Adrenal gland (tissue), 12 donors: ENCODE measurements around the gene PCDH9. TPM values are rescaled to one million over a fixed set of nuclear protein-coding genes. Genes with fewer than 3 reads are reported as not detected.

Experiments used
- DNase-seq, 7 donors: peaks; one replicate each; pipeline ENCODE4 v3.0.0-alpha.2; 2019 to 2020
- H3K27ac ChIP-seq, 5 donors: fragments of 200-600 bp; sonication (generic) in 4 of 5; 1 replicate in 3 of 5; 2 replicates in 2 of 5; pipeline versions ENCODE4 v1.5.1 to v1.8.0; 2016 to 2020; ENCODE audit warnings: mild to moderate bottlenecking in 1 of 5
- H3K27me3 ChIP-seq: fragments of 200-600 bp; 2 replicates; pipeline ENCODE4 v1.8.0; 2021
- H3K36me3 ChIP-seq, 2 donors: fragments of 200-600 bp; replicated peaks in 1 of 2; 1 replicate in 1 of 2; 2 replicates in 1 of 2; pipeline versions ENCODE4 v1.5.1 to v1.8.0; 2018 to 2022
- H3K4me1 ChIP-seq, 2 donors: fragments of 200-600 bp; replicated peaks in 1 of 2; 1 replicate in 1 of 2; 2 replicates in 1 of 2; pipeline versions ENCODE4 v1.5.1 to v1.8.0; 2018 to 2021
- H3K4me3 ChIP-seq, 4 donors: fragments of 200-600 bp; sonication (generic) in 3 of 4; one replicate each; pipeline ENCODE4 v1.5.1; 2016 to 2018
- H3K9me3 ChIP-seq, 3 donors: fragments of 200-600 bp; sonication (generic) in 1 of 3; replicated peaks in 1 of 3; 1 replicate in 2 of 3; 2 replicates in 1 of 3; pipeline versions ENCODE4 v1.5.1 to v1.8.0; 2016 to 2021
- CTCF ChIP-seq, 6 experiments: fragments of 450-650 bp in 4 of 6; fragments of 200-600 bp in 2 of 6; sonication (generic) in 1 of 6; IDR thresholded peaks; 1 replicate in 5 of 6; 2 replicates in 1 of 6; pipeline versions ENCODE4 v1.5.1 to v1.8.0; 2016 to 2021; ENCODE audit warnings: antibody characterized with exemption in 6 of 6, mild to moderate bottlenecking in 2 of 6, moderate library complexity in 1 of 6
- POLR2A ChIP-seq, 2 donors: fragments of 450-650 bp; IDR thresholded peaks; one replicate each; pipeline ENCODE4 v1.6.1; 2017; ENCODE audit warnings: antibody characterized with exemption in 2 of 2, mild to moderate bottlenecking in 2 of 2, moderate library complexity in 1 of 2
- WGBS, 4 donors: extraction: QIAGEN DNeasy Blood & Tissue Kit in 2 of 4; methylation state at CpG; one replicate each; pipeline versions ENCODE4 v1.1.5 to v1.1.7; 2013 to 2017; 5-methylcytosine and 5-hydroxymethylcytosine counted together
- intact Hi-C, 2 donors: fragments of 100-400 bp; cut with DNase I; formaldehyde crosslinking; loops; one replicate each; pipeline versions ENCODE4 v1.14.1 to v1.15.0; 2022 to 2023
- polyA plus RNA-seq, 3 donors: library from polyadenylated mRNA; stranded (reverse); fragments of 200-250 nt in 2 of 3; fragments of 350-450 nt in 1 of 3; fragmentation: Illumina TruSeq in 1 of 3; extraction: RNeasy Lipid Tissue Mini Kit (QIAGEN cat#74804) in 1 of 3; gene quantifications; one replicate each; pipeline ENCODE4 v1.2.3, GENCODE V29; 2013 to 2014
- total RNA-seq, 9 donors: library from RNA; depleted of rRNA in 4 of 9; stranded (reverse); fragments of >200 nt in 4 of 9; fragments of 120-200 nt in 1 of 9; fragmentation: NEBNext Ultra II Directional in 1 of 9; extraction: Animal tissue kit (Norgen Biotek cat#: 25700) in 1 of 9; gene quantifications; one replicate each; pipeline versions ENCODE4 v1.1.0 to v1.2.4, GENCODE V29; 2013 to 2023
- donor health status: healthy with polysubstance abuse.
- donor health status: Bipolar disorder and iron deficiency.
- donor health status: DM: yes; HTN: yes; CAD: no.
- donor health status: DM: no; HTN: no; CAD: no.
- donor health status: DM: no; HTN: no; CAD: no.
- donor health status: DM: yes; HTN: yes; CAD: no.

PCDH9 gene
- total and polyA plus RNA-seq, 12 donors = 0.71 to 10.9 (median 3.6) TPM

GRCh38 chr13:66305961-66306617 lies 924.0 kb downstream of the PCDH9 start:
- TF ChIP-seq CTCF (IDR thresholded peaks at IDR 0.05) (no peak), POLR2A (IDR thresholded peaks at IDR 0.05) (no peak)
- intact Hi-C loops = no loop called here
- Histone ChIP-seq H3K9me3 (no peaks in the 10 kb centered on the region), H3K36me3 (no peaks in the 10 kb centered on the region), H3K27me3 (no peaks in the 10 kb centered on the region), H3K27ac (no peak overlapping the region), H3K4me3 (no peak overlapping the region), H3K4me1 (no peaks in the 10 kb centered on the region)
- no peak for DNase-seq
- WGBS, 4 donors = 71 to 80% (median 77%) methylated on average over 5 of the region's 5 CpGs

GRCh38 chr13:66301482-66301881 lies 928.7 kb downstream of the PCDH9 start:
- H3K27ac ChIP-seq = no peak overlapping the region
- H3K36me3 ChIP-seq = no peaks in the 10 kb centered on the region
- intact Hi-C loops = no loop called here
- no peak overlapping the region for H3K4me3 ChIP-seq
- no peaks in the 10 kb centered on the region for H3K9me3 ChIP-seq
- H3K27me3 ChIP-seq = no peaks in the 10 kb centered on the region
- no peak for DNase-seq
- no peak for TF ChIP-seq POLR2A (IDR thresholded peaks at IDR 0.05)
- no peak for TF ChIP-seq CTCF (IDR thresholded peaks at IDR 0.05)
- H3K4me1 ChIP-seq = no peaks in the 10 kb centered on the region

GRCh38 chr13:66301006-66301405 lies 929.1 kb downstream of the PCDH9 start:
- H3K4me3 ChIP-seq = no peak overlapping the region
- DNase-seq = no peak
- H3K27me3 ChIP-seq = no peaks in the 10 kb centered on the region
- TF ChIP-seq CTCF (IDR thresholded peaks at IDR 0.05) (no peak), POLR2A (IDR thresholded peaks at IDR 0.05) (no peak)
- H3K4me1 ChIP-seq = no peaks in the 10 kb centered on the region
- intact Hi-C loops = no loop called here
- H3K36me3 ChIP-seq = no peaks in the 10 kb centered on the region
- 81 to 92% (median 84%) methylated on average over 1 of the region's 1 CpG for WGBS, 4 donors
- H3K9me3 ChIP-seq = no peaks in the 10 kb centered on the region
- no peak overlapping the region for H3K27ac ChIP-seq

- Histone ChIP-seq H3K36me3 (no peaks in the 10 kb centered on the region), H3K27ac (no peak overlapping the region), H3K27me3 (no peaks in the 10 kb centered on the region), H3K4me3 (no peak overlapping the region), H3K4me1 (no peaks in the 10 kb centered on the region), H3K9me3 (no peaks in the 10 kb centered on the region)
- 72 to 91% (median 81%) methylated on average over 1 of the region's 1 CpG for WGBS, 4 donors
- DNase-seq = no peak
- no peak for TF ChIP-seq POLR2A (IDR thresholded peaks at IDR 0.05)
- no peak for TF ChIP-seq CTCF (IDR thresholded peaks at IDR 0.05)
- intact Hi-C loops = no loop called here
Measured at GRCh38 chr13:66296875-66297274, 933.3 kb downstream of the PCDH9 start.
